GM12865 (cell line): Measurements from ENCODE around the gene FMNL1.

ENCODE experiments used
- DNase-seq: peaks from one replicate; pipeline ENCODE4 v3.0.0; 2010; ENCODE audit warnings: low read depth
- H3K4me3 ChIP-seq: 2 replicates; pipeline ENCODE4 v1.5.1; 2011; ENCODE audit warnings: mild to moderate bottlenecking, low read depth, low read length, control low read depth
- TF ChIP-seq, protein P1 (sequence below): IDR thresholded peaks from 2 replicates; pipeline ENCODE4 v1.5.1; 2011; ENCODE audit warnings: low read length, control low read depth, low read depth, inconsistent platforms; ENCODE audit not compliant: insufficient read depth; ENCODE audit errors: missing control alignments

The FMNL1 gene

DNA sequence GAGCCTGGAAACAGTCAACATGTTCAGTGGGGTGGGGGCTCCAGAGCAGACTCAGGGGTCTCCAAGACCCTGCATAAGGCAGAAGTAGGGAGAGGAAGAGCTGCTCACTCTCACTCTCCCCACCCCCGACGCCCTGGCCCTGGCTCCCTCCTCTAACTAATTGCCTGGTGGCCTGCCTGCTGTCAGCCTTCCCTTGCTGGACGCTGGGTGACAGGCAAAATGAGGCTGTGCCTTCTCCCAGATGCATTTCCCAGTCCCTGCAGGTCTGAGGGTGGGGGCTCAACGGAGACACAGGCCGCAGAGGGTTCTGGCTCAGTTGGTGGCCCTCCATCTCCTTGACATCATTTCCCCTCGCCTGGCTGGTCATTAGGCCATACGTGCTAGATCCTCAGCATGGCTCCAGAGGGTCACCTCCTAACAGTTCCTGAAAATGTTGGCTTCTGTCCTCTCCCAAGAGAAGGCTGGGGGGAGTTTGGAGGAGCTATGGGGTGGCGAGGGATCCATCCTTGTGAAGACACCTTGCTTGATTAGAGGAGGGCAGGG, 1.4 kb downstream of the FMNL1 start:
- DNase-seq, result no peak
- TF ChIP-seq, protein P1, sequence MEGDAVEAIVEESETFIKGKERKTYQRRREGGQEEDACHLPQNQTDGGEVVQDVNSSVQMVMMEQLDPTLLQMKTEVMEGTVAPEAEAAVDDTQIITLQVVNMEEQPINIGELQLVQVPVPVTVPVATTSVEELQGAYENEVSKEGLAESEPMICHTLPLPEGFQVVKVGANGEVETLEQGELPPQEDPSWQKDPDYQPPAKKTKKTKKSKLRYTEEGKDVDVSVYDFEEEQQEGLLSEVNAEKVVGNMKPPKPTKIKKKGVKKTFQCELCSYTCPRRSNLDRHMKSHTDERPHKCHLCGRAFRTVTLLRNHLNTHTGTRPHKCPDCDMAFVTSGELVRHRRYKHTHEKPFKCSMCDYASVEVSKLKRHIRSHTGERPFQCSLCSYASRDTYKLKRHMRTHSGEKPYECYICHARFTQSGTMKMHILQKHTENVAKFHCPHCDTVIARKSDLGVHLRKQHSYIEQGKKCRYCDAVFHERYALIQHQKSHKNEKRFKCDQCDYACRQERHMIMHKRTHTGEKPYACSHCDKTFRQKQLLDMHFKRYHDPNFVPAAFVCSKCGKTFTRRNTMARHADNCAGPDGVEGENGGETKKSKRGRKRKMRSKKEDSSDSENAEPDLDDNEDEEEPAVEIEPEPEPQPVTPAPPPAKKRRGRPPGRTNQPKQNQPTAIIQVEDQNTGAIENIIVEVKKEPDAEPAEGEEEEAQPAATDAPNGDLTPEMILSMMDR, result no peak
- H3K4me3 ChIP-seq, result peak overlapping the region; percentile 96

DNA sequence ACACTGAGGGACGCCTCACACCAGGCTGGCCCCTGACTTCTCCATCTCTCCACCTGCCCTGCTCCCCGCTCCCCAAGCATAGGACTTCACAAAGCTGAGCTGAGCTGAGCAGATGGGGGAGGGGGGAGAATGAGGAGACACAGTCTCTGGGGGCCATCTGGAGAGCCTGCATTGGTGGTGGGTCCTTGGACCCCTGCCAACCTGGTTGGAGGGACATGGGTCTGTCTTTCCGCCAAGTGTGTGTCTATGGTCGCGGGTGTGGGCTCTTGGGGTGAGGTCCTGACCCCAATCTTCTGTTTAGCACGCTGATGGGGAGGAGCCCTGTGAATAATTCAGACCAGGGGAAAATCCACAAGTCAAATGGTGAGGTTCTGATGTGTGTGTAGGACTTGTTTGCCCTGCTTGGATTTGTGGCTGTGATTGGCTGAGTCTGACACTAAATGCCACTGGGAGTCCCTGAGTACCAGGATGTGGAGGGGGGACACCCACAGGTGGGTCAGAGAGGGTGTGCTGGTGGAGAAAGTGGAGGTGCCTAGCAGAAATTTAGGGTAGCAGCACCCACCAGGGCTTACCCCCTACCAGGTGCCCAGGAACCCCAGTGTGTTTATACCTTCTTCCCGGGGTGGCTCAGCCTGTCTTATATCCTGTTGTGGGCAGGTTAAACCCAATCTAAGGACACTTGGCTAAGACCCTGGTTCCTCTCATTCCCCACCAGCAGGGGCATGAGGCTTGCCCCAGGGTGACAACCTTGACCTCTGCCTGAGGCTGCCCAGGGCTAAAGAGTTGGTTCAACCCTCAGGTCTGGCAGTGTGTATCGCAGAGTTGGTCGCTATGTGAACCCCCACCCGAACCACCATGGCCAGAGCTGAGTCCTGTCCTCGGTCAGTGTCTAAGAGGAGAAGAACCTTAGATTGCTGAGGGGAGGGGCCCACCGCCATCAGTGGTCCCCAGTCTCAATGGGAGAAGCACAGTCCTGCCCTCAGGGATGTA, 2.1 kb downstream of the FMNL1 start:
- TF ChIP-seq, protein P1, result peak; percentile 16
- DNase-seq, result peak; percentile 75
- H3K4me3 ChIP-seq, result peak overlapping the region; percentile 96

DNA sequence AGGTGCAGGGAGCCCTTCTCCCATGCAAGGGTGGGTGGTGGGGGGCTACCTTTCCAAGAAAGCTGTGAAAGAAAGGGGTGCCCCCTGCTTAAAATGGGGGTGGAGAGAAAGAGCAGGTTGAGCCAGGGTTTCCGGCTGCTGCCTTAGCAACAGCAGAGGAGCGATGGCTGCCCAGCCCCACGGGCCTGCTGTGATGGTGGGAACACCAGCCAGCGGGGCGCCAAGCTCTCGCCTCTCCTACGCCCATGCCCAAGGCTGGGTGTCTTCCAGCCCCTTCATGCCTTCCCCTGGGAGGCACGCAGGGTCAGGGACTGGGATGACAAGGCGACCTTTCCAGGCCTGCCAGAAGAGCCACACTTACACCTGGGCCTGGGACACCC, 3.0 kb downstream of the FMNL1 start:
- DNase-seq, result peak; percentile 34
- TF ChIP-seq, protein P1, result no peak
- H3K4me3 ChIP-seq, result peak overlapping the region; percentile 96

DNA sequence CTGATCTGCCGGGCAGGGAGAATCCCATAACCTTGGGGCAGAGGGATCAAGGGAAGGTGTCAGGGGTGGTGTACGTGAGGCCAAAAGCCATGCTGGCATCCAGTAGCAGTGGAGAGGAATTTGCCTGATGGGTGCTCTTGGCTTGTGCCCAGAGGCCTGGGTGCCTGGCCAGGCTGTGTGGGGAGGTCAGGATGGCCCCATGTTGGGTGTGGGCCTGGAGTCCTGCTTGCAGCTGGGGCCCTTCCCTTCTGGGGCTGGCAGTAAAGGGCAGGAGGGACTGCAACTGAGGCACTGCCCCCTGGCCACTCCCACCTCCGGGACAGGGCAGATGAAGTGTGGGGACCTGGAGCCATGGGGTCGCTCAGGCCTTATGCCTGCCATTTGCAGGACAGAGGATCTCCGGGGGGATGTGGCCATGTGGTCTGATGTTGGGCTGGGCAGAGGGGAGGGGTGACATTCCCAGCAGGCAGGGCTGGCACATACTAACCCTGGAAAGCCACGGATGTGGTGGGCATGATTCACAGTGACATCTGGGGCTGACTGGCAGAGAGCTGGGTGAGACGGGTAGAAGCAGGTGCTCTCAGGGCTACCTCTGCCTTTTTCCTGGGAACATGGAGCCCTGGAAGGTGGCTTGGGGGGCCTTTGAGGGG, 3.5 kb downstream of the FMNL1 start:
- DNase-seq, result peak; percentile 44

DNA sequence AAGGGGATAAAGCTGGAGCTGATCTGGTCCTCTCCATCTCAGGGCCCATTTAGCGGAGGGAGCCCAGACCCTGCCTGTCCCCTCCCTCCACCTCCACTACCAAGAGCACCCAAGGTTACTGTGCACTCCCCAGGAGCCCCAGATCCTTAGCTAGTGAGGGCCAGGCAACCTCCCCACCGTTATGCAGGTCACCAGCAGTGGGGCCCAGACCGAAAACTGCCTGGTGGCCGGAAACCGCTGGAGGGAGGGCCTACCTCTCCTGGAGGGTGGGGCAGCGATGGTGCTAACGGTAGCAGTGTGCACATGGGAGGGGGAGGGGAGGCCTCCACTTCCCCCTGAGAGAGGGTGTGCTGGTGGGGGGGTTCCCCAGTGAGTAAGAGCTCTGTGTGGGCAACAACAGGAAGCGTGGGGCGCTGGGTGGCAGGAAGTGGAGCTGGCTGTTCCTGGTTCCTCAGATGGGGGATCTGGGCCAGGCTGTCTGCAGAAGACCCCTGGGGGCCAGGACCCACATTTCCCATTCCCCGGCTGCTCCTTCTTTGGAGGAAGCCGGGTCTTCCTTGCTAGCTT, 4.4 kb downstream of the FMNL1 start:
- TF ChIP-seq, protein P1, result no peak
- DNase-seq, result peak; percentile 98
- peak overlapping the region; percentile 96 for H3K4me3 ChIP-seq

More for the DNA sequence above, 3.5 kb downstream of the FMNL1 start:
- H3K4me3 ChIP-seq, result peak overlapping the region; percentile 96
- TF ChIP-seq, protein P1, result no peak

DNA sequence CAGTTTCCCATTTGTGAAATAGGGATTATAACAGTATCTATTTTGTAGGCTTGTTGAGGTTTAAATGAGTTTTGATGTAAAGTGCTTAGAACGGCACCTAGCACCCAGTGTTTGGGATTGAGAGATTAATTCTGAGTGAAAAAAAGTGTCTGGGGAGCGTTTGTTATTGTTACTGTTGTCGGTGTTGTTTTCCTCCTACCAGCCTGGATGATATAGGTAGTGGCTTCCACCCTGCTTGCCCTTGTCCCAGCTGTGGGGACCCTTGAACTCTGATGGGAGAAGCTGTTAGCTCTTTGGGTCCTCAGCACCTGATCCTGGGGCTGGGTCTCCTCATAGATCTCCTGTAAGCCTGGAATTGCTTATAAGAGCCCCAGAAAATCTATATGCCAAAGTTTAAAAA, 4.9 kb downstream of the FMNL1 start:
- DNase-seq, result no peak
- TF ChIP-seq, protein P1, result no peak
- H3K4me3 ChIP-seq, result peak overlapping the region; percentile 96
